Measurements from ENCODE around the gene C9.

Gene C9

GRCh38 chr5:39394946-39395345, 30.7 kb upstream of the C9 start:
- Histone ChIP-seq H3K4me3 (no peak overlapping the region), H3K27ac (peak overlapping the region in 1 of 2 donors; percentile 35)
- no peak for DNase-seq (ENCODE audit: low spot score)
- no peak for TF ChIP-seq CTCF (IDR thresholded peaks at IDR 0.05)

GRCh38 chr5:39390945-39391344, 26.6 kb upstream of the C9 start:
- no peak for TF ChIP-seq CTCF (IDR thresholded peaks at IDR 0.05)

DNA sequence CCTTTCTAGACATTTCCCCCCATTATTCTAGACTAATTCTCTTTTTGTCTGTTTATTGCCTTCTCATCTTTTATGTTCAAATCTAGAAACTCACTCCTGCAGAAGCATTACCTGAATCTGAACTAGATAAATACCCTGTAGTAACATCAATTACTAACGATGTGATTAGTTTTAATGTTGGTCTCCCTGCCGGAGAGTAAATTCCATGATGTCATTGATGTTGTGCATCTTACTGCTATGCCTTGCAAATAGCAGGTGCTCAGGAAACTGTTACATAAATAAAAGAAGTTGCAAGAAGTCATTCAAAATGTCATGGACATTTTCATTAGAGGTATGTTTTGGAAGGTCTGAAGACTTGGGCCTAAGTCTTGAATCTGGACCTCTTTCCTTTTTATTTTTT, 23.0 kb upstream of the C9 start:
- no peak for DNase-seq (ENCODE audit: low spot score)
- Histone ChIP-seq H3K27ac (no peak overlapping the region), H3K4me3 (no peak overlapping the region)
- TF ChIP-seq CTCF (IDR thresholded peaks at IDR 0.05) = no peak

More at GRCh38 chr5:39390945-39391344, 26.6 kb upstream of the C9 start:
- H3K27ac ChIP-seq = no peak overlapping the region
- DNase-seq (ENCODE audit: low spot score) = no peak
- H3K4me3 ChIP-seq = no peak overlapping the region

- Histone ChIP-seq H3K4me3 (no peak overlapping the region), H3K27ac (no peak overlapping the region)
- TF ChIP-seq CTCF (IDR thresholded peaks at IDR 0.05) = no peak
- DNase-seq (ENCODE audit: low spot score) = no peak
Measured at GRCh38 chr5:39384271-39384670, 20.0 kb upstream of the C9 start.

DNA sequence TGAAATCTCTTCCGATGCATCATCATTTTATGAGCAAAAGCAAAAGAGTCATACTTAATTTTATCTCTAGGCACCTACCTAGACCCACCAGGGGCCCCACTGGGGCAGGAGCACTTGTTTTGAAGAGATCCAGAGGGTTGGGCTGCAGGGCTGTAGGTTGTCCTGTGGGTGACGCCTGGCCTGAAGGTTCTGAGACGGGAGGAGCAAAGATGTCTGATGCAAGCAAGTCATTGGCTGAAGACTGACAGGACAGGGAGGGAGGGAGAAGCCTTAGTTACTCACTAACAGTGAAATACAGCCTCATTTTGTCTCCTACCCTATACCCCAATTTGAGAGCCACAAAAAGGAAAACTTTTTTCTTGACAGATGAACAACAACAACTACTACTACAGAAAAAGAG, 17.1 kb upstream of the C9 start:
- Histone ChIP-seq H3K27ac (no peak overlapping the region), H3K4me3 (no peak overlapping the region)
- TF ChIP-seq CTCF (IDR thresholded peaks at IDR 0.05) = no peak
- no peak for DNase-seq (ENCODE audit: low spot score)

DNA sequence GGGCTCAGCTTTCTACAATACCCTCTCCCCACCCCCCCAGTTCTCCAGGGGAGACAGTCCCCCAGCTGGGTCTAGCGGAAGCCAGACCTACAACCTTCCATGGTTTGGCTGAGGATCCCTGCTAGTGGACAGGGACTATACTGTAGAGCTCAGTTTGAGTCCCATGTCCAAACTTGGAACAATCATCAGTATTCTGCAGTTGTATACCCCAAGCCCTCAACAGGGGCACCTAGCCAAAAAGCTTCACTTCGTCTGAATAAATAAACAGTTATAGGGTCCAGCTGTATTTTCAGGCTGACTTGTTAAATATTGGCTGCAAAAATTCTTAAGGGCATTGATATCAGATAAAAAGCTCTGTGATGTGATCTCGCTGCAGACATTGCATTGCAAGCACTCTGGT, 15.4 kb upstream of the C9 start:
- Histone ChIP-seq H3K27ac (no peak overlapping the region), H3K4me3 (no peak overlapping the region)
- no peak for TF ChIP-seq CTCF (IDR thresholded peaks at IDR 0.05)
- DNase-seq (ENCODE audit: low spot score) = no peak

DNA sequence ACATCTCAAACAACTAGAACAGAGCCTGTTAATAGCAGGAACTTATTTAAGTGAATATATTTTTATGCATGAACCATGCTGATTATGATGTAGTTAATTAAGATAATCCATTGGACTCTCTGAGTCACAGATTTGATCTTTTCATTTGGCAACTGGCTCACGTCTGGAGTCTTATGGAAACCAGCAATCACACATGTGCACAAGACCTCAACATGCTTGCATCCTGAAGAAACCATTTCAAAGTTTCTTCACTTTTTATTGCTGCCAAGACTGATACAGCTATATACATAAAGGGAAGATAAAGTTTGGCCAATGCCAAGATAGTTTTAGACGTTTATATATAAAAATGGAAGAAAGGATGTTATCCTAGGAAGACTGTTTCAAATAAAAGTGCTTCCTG, 13.3 kb upstream of the C9 start:
- DNase-seq (ENCODE audit: low spot score) = no peak
- Histone ChIP-seq H3K4me3 (no peak overlapping the region), H3K27ac (no peak overlapping the region)
- TF ChIP-seq CTCF (IDR thresholded peaks at IDR 0.05) = no peak
